WTC11 (cell line): ENCODE results near the gene RHBDD1.

Experiments
- ATF3 ChIP-seq: sonication (generic); formaldehyde crosslinking; conservative IDR thresholded peaks from 2 replicates; pipeline ENCODE4 v1.8.1; 2022; ENCODE audit warnings: mild to moderate bottlenecking, missing genetic modification reagents
- ETV6 ChIP-seq: sonication (generic); formaldehyde crosslinking; IDR thresholded peaks from 2 replicates; pipeline ENCODE4 v1.8.1; 2022; ENCODE audit warnings: mild to moderate bottlenecking, missing genetic modification reagents
- IRF2 ChIP-seq: sonication (generic); formaldehyde crosslinking; IDR thresholded peaks from 2 replicates; pipeline ENCODE4 v1.8.0; 2022; ENCODE audit warnings: low read depth, missing genetic modification reagents, borderline replicate concordance
- NR1H2 ChIP-seq: sonication (generic); formaldehyde crosslinking; IDR thresholded peaks from 2 replicates; pipeline ENCODE4 v1.9.0; 2021; ENCODE audit warnings: mild to moderate bottlenecking, moderate library complexity, missing genetic modification reagents
- ZNF232 ChIP-seq: sonication (generic); formaldehyde crosslinking; IDR thresholded peaks from 2 replicates; pipeline ENCODE4 v1.8.0; 2022; ENCODE audit warnings: mild to moderate bottlenecking, missing genetic modification reagents
- TF ChIP-seq, protein P1 (sequence below): fragments of 200-600 bp; IDR thresholded peaks from 2 replicates; pipeline ENCODE4 v1.8.0; 2022; ENCODE audit warnings: antibody characterized with exemption
- TF ChIP-seq, protein P2 (sequence below): sonication (generic); formaldehyde crosslinking; IDR thresholded peaks from 2 replicates; pipeline ENCODE4 v1.8.0; 2023; ENCODE audit warnings: mild to moderate bottlenecking, missing genetic modification reagents

- TF ChIP-seq, protein P1, sequence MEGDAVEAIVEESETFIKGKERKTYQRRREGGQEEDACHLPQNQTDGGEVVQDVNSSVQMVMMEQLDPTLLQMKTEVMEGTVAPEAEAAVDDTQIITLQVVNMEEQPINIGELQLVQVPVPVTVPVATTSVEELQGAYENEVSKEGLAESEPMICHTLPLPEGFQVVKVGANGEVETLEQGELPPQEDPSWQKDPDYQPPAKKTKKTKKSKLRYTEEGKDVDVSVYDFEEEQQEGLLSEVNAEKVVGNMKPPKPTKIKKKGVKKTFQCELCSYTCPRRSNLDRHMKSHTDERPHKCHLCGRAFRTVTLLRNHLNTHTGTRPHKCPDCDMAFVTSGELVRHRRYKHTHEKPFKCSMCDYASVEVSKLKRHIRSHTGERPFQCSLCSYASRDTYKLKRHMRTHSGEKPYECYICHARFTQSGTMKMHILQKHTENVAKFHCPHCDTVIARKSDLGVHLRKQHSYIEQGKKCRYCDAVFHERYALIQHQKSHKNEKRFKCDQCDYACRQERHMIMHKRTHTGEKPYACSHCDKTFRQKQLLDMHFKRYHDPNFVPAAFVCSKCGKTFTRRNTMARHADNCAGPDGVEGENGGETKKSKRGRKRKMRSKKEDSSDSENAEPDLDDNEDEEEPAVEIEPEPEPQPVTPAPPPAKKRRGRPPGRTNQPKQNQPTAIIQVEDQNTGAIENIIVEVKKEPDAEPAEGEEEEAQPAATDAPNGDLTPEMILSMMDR = no peak
- TF ChIP-seq ETV6 (CRISPR knock-in tag) = peak; percentile 58; the same call in 1 of the 2 replicates
- TF ChIP-seq, protein P2, sequence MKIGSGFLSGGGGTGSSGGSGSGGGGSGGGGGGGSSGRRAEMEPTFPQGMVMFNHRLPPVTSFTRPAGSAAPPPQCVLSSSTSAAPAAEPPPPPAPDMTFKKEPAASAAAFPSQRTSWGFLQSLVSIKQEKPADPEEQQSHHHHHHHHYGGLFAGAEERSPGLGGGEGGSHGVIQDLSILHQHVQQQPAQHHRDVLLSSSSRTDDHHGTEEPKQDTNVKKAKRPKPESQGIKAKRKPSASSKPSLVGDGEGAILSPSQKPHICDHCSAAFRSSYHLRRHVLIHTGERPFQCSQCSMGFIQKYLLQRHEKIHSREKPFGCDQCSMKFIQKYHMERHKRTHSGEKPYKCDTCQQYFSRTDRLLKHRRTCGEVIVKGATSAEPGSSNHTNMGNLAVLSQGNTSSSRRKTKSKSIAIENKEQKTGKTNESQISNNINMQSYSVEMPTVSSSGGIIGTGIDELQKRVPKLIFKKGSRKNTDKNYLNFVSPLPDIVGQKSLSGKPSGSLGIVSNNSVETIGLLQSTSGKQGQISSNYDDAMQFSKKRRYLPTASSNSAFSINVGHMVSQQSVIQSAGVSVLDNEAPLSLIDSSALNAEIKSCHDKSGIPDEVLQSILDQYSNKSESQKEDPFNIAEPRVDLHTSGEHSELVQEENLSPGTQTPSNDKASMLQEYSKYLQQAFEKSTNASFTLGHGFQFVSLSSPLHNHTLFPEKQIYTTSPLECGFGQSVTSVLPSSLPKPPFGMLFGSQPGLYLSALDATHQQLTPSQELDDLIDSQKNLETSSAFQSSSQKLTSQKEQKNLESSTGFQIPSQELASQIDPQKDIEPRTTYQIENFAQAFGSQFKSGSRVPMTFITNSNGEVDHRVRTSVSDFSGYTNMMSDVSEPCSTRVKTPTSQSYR = no peak
- TF ChIP-seq ZNF232 (CRISPR knock-in tag) = no peak
- no peak for TF ChIP-seq IRF2
- no peak for TF ChIP-seq ATF3 (CRISPR knock-in tag)
- TF ChIP-seq NR1H2 = no peak
Observed at GRCh38 chr2:226800941-226801784, 34.7 kb upstream of the RHBDD1 start.
